H1 (cell line): ENCODE measurements around the gene NOLC1.

Experiments used
- CTCF ChIP-seq, 3 experiments: IDR thresholded peaks; 1 replicate in 2 of 3; 2 replicates in 1 of 3; pipeline versions ENCODE4 v1.5.1 to v1.6.1; 2011; ENCODE audit warnings: low read length in 3 of 3, mild to moderate bottlenecking in 3 of 3, inconsistent platforms in 2 of 3, low read depth in 1 of 3, moderate library complexity in 1 of 3; ENCODE audit not compliant: insufficient read depth in 1 of 3; ENCODE audit errors: control extremely low read depth in 1 of 3
- EZH2 ChIP-seq: fragments of 200-600 bp; sonication (generic); IDR thresholded peaks from 2 replicates; pipeline ENCODE4 v1.7.1; 2012; ENCODE audit warnings: low read depth, mild to moderate bottlenecking, moderate library complexity, low read length, inconsistent platforms; ENCODE audit not compliant: severe bottlenecking
- POLR2A ChIP-seq, 2 experiments: IDR thresholded peaks; 1 replicate in 1 of 2; 2 replicates in 1 of 2; pipeline ENCODE4 v1.6.1; 2011; ENCODE audit warnings: low read depth in 2 of 2, low read length in 2 of 2, mild to moderate bottlenecking in 2 of 2; ENCODE audit errors: control extremely low read depth in 1 of 2
- POLR2AphosphoS5 ChIP-seq: IDR thresholded peaks from 2 replicates; pipeline ENCODE4 v1.6.1; 2011; ENCODE audit warnings: low read depth, low read length
- TBP ChIP-seq: IDR thresholded peaks from 2 replicates; pipeline ENCODE4 v1.6.1; 2011; ENCODE audit warnings: low read depth, low read length, improper control_type of control experiment

GRCh38 chr10:102153093-102153620 lies 968 bp downstream of the NOLC1 start:
- TF ChIP-seq POLR2A (IDR thresholded peaks at IDR 0.05; ENCODE audit: control extremely low read depth in 1 of 2, low read depth in 2 of 2, low read length in 2 of 2) (no peak), EZH2 (no peak), TBP (no peak), CTCF (IDR thresholded peaks at IDR 0.05; ENCODE audit: control extremely low read depth in 1 of 3, insufficient read depth in 1 of 3, low read depth in 1 of 3, low read length in 3 of 3) (no peak), POLR2AphosphoS5 (no peak; the same call in 1 of the 2 replicates)
